GM21825 (cell line): Measurements from ENCODE around the gene CAPZB.

Experiments used
- ATAC-seq: cut with Tn5 transposase; IDR thresholded peaks from one replicate; pipeline ENCODE4 v1.9.1; 2021; ENCODE audit warnings: mild to moderate bottlenecking, moderate library complexity; ENCODE audit not compliant: unreplicated experiment

The CAPZB gene

DNA sequence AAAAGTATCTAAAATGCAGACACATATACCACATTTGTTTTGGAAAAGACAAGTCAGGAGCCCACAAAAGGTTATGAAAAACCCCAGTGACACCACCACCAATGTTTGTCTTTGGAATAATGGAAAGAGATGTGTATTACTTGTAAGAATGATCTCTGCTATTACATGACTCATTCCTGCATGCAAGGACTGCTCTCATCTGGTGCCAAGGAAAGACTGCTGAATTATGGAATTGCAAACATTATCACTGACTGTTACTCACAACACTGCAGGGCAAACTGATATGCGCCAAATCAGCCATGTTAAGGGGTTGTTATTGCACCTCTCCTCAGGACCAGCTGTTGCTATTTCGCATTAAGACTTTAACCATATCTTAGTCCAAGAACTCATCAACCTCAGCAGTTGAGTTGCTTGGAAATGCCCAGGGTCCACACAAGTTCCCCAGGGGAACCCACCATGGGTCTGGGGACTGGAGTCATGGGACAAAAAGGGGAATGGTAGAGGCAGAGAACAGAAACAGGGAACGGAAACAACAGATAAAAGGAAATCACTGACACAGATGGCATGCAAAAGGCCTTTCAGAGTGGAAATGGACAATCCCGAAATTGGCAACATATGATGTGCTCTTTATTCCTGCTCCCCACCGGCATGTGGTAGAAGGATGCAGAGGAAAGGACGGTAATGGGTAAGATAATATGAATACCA lies 34.4 kb downstream of the CAPZB start:
- no peak for ATAC-seq

DNA sequence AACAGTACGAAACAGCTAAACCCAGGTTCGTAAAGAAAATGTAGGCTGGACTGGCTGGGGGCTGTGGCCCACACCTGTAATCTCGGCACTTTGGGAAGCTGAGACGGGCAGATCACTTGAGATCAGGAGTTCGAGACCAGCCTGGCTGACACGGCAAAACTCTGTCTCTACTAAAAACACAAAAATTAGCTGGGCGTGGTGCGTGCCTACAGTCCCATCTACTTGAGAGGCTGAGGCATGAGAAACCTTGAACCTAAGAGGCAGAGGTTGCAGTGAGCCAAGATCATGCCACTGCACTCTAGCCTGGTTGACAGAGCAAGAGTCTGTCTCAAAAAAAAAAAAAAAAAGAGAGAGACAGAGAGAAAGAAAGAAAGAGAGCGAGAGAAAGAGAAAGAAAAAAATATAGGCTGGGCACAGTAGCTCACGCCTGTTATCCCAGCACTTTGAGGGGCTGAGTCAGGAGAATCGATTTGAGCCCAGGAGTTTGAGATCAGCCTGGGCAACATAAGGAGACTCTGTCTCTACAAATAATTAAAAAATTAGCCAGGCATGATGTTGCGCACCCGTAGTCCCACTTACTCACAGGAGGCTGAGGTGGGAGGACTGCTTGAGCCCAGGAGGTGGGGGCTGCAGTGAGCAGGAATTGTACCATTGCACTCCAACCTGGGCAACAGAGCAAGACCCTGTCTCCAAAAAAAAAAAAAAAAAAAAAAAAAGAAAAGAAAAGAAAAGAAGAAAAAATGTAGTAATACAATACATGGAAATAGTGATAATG lies 35.7 kb downstream of the CAPZB start:
- ATAC-seq, result no peak

DNA sequence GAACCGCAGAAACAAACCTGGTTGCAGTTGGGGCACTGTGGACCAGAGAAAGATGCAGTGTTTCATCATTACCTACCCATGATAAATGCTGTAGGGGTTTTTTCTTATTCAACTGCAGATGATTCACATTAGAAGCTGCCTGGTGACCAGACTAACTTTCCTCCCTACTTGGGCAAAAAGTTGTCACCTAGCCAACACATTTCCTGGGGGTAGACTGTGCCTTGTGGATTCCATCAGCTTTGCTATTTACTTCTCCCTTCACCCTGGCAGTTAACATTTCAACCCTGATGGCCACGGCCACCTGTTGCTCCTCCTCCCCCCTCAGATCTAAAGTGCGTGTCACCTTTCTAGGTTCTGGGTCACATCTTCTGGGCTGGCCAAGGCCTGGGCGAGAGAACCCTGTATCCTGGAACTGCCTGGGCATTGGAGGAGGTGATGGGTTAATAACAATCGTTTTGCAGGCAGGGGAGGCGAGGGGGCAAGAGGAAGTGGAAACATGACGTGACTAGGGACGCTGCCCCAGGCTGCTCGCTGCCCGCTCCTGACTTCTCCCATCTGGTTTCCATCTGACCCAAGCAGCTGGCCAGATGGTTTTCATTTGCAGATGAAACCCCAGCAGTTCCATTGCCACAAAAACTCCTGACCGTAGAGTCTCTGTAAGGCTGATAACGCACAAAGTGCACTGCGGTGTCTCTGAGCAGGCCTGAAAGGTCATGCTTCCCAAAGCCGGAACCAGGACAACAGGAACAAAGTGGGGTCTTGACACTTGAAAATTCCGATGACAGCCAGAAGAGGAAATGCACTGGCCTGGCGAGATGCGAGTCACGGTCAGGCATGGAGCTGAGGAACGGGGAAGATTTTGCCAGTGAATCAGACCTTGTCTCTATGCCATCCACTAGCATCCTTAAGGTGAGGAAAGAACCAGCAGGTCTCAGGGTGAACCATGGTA lies 36.6 kb downstream of the CAPZB start:
- ATAC-seq, result no peak

DNA sequence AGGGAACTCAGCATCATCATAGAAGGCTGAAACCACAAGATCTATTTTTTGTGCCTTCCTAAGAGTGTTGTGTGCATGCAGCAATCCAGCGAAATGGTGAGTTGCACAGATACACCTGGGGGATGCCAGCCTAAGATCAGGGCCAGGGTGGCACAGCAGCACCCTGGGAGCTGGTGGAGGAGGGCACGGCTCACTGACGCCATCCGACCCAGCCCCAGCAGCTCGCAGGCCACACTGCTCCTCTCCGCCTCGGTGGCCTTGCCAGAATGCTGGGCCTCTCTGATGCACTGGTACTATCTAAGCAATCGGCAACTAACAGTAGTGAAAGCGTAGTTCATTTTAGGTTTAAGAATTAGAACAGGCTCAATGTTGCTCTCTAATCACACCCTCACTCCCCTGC lies 37.8 kb downstream of the CAPZB start:
- ATAC-seq, result no peak

DNA sequence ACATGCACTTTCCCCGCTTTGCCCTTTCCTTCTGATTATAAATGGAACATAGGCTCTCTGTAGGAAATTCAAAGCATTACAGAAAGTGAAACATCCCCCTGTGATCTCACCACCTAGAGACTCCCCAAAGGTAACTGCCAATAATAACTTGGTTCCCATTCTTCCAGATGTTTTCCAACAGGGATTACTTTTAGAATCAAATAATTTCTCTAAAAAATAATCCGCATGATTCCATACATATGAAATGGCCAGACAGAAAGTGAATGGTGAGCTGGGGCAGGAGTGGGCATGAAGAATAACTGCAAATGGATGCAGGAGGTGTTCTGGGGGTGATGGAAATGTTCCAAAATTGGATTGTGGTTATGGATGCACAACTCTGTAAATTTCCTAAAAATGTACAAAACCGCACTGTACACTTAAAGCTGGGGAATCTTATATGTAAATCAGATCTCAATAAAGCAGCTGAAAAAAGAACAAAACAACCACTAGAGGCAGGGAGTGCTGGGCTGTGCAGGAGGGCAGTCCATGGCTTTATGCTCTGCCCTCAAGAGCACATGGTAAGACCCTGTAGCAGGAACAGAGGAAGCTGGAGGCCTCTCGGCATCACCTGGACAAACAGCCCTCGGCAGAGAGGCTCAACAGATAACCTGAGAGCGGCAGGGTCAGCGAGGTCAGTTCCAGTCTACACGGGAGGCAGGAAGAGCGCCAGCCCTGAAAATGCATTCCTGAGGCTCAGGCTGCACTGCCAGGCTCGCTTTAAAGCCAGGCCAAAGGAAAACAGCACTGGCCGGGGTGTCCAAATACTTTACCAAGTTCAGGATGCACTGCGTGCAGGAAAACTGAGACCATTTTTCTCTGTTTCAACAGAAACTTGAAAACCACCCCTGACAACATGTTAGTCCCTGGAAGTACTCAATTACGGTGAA lies 39.7 kb downstream of the CAPZB start:
- no peak for ATAC-seq

DNA sequence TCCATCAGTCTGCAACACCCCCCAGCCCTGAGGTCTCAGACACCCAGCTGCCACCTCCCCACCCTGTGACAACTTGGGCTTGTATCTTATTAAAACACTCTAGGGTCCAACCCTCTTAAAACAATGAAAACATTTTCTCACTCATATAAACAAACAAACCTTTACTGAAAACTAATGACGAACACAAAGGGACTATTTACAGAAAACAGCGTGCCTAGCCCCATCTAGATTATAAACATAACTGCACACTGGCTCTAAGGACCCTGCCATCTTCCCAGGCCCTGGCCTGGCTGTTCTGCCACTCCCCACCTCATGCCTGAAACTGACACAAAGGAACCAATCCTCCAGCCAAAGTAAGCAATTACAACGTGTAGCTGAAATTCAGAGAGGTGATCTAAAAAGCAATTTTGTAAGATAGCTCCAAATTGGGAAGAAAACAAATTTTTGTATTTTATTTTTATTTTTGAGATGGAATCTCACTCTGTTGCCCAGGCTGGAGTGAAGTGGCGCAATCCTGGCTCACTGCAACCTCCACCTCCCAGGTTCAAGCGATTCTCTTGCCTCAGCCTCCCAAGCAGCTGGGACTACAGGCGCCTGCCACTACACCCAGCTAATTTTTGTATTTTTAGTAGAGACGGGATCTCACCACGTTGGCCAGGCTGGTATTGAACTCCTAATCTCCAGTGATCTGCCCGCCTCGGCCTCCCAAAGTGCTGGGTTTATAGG lies 40.9 kb downstream of the CAPZB start:
- ATAC-seq, result no peak

DNA sequence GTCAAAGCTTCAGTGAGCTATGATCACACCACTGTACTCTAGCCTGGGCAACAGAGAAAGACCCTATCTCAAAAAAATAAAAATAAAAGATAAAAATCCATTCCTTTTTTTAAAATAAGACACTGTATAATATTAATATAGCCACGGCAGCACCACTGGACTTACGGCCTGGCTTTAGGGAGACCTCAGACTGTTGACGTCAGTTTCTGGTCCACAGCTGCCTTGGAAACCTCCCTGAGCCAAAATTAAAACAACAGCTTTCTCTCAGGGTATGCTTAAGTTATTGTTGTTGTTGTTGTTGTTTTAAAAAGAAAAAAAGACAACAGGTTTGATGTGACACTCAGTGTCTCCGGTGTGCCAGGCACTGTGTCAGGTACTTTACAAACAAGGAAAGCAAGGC lies 42.0 kb downstream of the CAPZB start:
- no peak for ATAC-seq

DNA sequence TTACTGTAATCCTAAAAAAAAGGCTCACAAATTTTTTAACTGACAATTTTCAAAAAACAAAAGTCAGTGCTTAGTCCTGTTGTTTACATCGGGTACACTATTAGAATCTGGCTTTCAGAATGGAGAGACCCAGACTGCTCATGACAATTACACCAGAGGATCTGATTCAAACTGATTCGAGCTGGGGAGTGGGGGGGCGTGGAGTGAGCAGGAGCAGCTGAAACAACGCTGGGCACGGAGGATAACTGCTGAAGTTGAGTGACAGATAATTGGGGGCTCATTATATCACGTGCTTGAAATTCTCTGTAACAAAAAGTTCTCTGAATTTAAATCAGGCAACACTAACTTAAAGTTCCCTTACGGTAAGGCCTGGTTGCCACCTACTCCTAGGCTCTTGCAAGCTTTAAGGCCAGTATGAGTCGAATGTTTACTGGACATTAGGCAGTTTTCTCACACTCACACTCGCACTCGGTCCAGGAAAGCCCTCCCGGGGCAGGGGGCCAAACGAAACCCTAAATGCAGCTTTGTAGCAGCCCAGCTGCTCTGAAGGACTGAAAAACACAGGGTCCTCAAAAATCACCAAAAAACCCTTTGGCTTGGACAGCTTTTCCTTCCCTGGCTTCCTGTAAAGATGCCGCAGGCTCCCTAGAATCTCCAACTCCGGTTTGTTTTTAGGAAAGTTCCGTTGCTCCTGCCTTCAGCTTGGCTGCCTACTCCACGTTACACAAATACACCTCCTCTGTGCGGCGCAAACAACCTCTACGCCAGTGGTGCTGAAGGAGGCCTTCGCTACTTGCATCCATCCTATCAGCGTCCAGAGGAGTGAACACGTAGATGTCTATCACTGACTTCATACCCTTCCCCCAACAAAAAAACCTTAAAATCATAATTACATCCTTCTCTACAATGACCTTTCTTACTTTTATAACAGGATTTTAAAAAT lies 42.9 kb downstream of the CAPZB start:
- ATAC-seq, result no peak

DNA sequence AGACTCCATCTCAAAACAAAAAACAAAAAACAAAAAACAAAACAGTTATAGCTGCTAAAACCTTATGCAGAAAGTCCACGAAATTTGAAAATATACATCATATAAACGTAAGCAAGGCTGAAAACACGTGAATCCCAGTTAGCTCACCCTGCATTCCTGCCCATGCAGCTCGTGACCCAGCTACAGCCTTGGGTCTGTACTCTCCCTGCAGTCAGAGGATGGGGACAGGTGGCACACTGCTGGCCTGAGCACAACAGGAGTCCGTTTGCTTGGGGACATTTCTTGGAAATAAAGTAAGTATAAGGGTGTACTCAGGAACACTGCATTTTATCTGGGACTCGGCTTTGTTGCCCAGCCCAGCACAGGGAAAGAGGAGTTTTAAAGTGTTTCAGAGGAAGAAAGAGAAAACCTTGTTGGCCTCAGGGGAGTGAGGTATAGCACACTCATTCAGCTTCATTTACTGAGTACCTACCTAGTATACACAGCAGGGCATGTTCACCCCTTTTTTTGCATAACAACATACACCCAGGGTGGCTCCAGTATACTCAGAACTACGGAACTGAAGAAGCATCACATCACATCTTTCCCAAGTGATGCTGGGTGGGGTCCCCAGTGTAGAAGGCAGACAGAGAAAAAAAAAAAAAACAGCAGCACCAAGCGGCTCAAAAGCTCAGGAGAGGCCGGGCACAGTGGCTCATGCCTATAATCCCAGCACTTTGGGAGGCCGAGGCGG lies 44.1 kb downstream of the CAPZB start:
- no peak for ATAC-seq

DNA sequence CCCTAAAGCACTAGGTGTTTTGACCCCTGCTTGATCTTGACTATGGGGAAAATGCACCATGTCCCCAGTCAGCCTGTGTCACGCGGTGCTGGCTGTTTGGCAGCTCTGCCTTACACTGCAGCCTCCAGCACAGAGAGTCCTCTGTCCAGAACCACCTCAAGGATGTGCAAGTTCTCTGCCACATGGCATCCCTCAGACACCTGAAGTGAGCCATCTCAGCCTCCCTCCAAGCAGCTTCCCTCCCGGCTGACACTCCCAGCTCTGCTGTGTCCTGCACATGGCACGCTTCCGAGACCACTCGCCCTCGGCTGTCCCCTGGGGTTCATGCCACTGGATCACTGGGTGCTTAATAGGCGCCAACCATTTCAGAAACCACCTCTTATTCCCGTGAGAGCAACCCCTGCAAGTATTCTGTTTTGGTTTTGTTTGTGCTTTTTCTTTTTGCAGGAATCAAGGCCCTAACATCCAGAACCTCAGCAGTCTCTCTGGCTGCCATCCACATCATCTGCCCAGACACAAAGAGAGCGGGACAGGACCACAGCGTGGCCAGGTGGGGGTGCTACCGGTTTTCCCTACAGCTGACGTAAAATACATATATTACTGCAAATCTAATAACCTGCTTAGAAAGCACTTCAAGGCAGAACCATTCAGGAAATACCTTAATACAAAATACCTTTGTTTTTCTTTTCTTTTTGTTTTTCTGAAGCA lies 45.7 kb downstream of the CAPZB start:
- no peak for ATAC-seq

DNA sequence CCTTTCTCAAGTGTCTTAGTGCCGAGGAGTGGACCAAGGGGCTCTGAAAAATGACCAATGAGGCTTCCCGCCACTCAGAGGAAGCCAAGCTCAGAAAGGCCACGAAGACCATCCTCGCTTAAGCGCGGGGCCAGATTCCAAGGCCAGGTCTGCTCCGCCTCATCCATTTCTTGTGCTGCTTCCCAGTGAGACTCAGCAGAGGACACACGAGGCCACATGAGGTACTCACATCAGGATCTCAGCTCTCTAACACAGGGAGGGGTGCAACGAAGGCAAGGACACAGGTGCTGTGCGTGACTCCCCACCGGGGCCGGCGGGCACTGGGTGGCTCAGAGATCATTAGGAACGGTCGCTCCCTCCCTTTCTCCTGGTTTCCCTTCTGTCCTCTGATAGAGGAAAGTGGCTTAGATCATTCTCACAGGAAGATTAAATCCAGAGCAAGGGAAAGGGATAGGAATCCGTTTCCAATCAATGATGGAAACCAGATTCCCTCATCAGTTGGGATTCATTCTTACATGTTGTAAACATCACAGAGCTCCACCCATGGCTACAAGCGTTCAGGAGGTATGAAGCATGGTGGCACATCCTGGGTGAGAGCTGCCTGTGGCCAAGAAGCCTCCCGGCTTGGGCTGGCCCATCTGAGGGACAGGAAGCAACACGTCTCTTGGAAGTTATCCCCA lies 46.7 kb downstream of the CAPZB start:
- ATAC-seq, result no peak

DNA sequence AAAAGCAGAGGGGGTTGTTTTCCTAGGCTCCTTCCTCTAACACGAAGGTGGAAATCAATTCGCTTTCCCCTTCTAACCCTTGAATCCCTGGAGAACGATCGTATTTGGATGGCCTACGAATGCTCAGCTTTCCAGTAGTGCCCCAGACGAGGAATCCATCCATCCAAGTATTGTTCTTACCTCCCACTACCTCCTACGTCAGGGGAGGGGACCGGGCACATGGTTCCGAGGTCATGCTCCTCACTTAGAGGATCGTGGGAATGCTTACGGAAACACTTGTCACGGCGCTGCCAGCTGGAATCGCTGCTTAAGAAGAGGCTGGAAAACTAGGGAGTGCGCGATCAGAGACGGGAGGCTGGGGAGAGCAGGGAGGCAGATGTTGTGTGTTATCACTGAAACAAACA lies 47.4 kb downstream of the CAPZB start:
- no peak for ATAC-seq

DNA sequence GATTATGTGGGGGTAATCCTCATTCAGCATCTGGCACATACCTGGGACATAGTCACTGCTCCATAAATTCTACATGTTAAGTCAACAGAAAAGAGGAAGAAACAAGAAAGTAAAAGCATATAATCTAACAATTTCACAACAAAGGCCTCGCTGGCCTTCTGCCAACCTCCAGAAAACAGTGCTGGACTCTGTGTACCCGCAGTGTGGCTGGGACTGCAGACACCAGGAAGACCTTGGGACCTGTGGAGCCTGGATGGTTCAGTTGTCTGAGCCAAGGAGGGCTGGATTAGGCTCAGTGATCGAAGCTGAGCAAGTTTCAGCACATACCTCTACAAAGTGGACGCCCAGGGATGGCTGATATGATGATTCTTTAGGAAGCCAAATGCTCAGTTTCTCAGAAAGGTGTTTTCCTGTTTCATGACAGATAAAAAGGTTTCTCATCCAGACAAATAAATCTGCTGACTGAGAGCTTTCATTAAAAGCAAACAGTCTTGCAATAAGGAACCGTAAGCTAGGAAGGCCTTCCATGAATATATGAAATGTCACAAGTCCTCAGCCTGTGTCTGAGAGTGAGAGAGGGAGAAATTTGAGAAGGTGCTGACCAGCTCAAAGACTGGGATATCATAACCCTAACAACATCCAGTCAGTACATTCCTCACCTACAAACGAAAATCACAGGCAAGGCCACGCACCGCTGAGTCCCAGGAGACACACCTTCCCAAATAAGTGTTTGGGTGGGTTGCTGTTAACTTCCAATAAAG lies 48.4 kb downstream of the CAPZB start:
- no peak for ATAC-seq

DNA sequence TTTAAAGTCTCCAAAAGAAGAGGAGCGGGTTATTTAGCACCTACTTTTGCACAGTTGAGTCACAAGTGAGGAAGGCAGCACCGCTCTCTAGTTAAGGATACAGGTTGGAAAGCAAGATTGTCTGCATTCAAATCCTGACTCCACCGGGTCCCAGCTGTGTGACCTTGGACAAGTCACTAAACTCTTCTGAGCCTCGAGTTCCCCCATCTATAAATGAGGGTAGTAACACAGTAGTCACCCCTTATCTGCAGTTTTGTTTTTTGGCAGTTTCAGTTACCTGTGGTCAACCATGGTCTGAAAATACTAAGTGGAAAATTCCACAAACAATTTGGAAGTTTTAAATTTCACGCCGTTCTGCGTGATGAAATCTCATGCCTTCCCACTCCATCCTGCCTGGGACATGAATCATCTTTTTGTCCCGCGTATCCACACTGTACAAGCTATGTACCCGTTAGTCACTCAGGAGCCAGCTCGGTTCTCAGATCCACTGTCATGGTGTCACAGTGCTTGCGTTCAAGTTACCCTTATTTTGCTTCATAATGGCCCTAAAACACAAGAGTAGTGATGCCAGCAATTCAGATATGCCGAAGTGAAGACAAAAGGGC lies 49.4 kb downstream of the CAPZB start:
- ATAC-seq, result no peak

DNA sequence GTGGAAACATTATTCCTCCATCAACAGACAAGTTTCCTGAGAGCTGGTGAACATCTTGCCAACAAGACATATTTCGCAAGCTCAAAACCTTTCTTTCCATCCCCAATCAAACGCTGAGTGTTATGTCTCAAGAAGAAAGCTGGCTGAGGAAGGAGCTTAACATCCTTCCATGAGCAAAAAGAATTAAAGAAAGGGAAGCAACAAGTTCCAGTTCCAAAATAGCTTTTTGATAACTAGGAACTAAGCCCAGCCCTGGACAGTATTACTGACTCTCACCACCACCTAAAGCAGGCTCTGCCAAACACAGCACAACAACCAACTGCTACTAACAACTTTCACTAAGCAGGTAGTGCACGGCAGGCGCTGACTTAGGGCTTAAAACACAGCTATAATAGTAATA lies 50.2 kb downstream of the CAPZB start:
- no peak for ATAC-seq

DNA sequence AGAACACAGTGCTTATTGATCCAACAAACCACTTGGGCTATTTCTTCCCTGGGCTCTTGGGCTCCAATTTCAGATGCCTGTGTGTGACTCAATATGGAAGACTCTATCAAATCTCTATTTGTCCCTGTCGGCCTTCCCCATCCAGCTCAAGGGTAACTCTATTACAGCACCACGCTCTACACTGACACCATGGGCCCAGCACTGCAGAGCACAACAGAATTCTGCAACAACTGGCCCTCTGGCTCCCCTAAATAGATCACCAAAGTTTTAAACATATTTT lies 51.7 kb downstream of the CAPZB start:
- no peak for ATAC-seq
